MM.1S (cell line): Measurements from ENCODE around the gene BTRC.

ENCODE experiments used
- DNase-seq: peaks from one replicate; pipeline ENCODE4 v3.0.0-alpha.2; 2015
- H2AFZ ChIP-seq: fragments of 300-600 bp; sonication (generic); 2 replicates; pipeline ENCODE4 v1.6.0; 2016; ENCODE audit warnings: antibody characterized with exemption, low read length
- H3F3A ChIP-seq: fragments of 300-600 bp; sonication (generic); 2 replicates; pipeline ENCODE4 v1.6.1; 2016; ENCODE audit warnings: mild to moderate bottlenecking, antibody characterized with exemption, low read length, moderate library complexity, mixed read lengths; ENCODE audit not compliant: insufficient read depth
- H3K27ac ChIP-seq: fragments of 300-600 bp; sonication (generic); 2 replicates; pipeline ENCODE4 v1.5.1; 2016; ENCODE audit warnings: mild to moderate bottlenecking, low read length
- H3K27me3 ChIP-seq: fragments of 300-600 bp; sonication (generic); replicated peaks from 2 replicates; pipeline ENCODE4 v1.6.0; 2016; ENCODE audit warnings: low read length; ENCODE audit not compliant: insufficient read depth
- H3K36me3 ChIP-seq: fragments of 300-600 bp; sonication (generic); replicated peaks from 2 replicates; pipeline ENCODE4 v1.6.1; 2016; ENCODE audit warnings: mild to moderate bottlenecking, low read length, mixed read lengths; ENCODE audit not compliant: insufficient read depth
- H3K4me1 ChIP-seq: fragments of 300-600 bp; sonication (generic); 2 replicates; pipeline ENCODE4 v1.6.1; 2016; ENCODE audit warnings: low read length, mixed read lengths
- H3K4me2 ChIP-seq: fragments of 300-600 bp; sonication (generic); 2 replicates; pipeline ENCODE4 v1.6.0; 2016; ENCODE audit warnings: low read depth, low read length
- H3K4me3 ChIP-seq: fragments of 300-600 bp; sonication (generic); 2 replicates; pipeline ENCODE4 v1.5.1; 2016; ENCODE audit warnings: low read length, mixed read lengths
- H3K79me2 ChIP-seq: fragments of 300-600 bp; sonication (generic); 2 replicates; pipeline ENCODE4 v1.6.1; 2016; ENCODE audit warnings: mixed run types, low read length, mixed read lengths
- H3K9ac ChIP-seq: fragments of 300-600 bp; sonication (generic); 2 replicates; pipeline ENCODE4 v1.6.1; 2016; ENCODE audit warnings: low read length, mixed read lengths
- H3K9me2 ChIP-seq: fragments of 300-600 bp; sonication (generic); replicated peaks from 2 replicates; pipeline ENCODE4 v1.6.1; 2016; ENCODE audit warnings: mild to moderate bottlenecking, low read length, mixed read lengths; ENCODE audit not compliant: insufficient read depth
- H3K9me3 ChIP-seq: fragments of 300-600 bp; sonication (generic); replicated peaks from 2 replicates; pipeline ENCODE4 v1.6.1; 2016; ENCODE audit warnings: mild to moderate bottlenecking, low read length, mixed read lengths; ENCODE audit not compliant: insufficient read depth
- H4K20me1 ChIP-seq: fragments of 300-600 bp; sonication (generic); 2 replicates; pipeline ENCODE4 v1.6.1; 2016; ENCODE audit warnings: mild to moderate bottlenecking, low read length, moderate library complexity, mixed read lengths; ENCODE audit not compliant: insufficient read depth
- EZH2 ChIP-seq: fragments of 300-600 bp; sonication (generic); optimal IDR thresholded peaks from 2 replicates; pipeline ENCODE3; 2017; ENCODE audit warnings: low read depth, mild to moderate bottlenecking, antibody characterized with exemption, low read length, mixed read lengths
- EZH2phosphoT487 ChIP-seq: fragments of 300-600 bp; sonication (generic); IDR thresholded peaks from 2 replicates; pipeline ENCODE4 v1.6.1; 2018; ENCODE audit warnings: antibody characterized with exemption, low read length
- TF ChIP-seq, protein P1 (sequence below): fragments of 300-600 bp; sonication (generic); IDR thresholded peaks from 2 replicates; pipeline ENCODE4 v1.5.1; 2016; ENCODE audit warnings: antibody characterized with exemption, low read length, mixed read lengths

BTRC gene

GRCh38 chr10:101512738-101513137, 158.8 kb downstream of the BTRC start:
- Histone ChIP-seq H3K9me3 (no peaks in the 10 kb centered on the region), H3K27ac (no peak overlapping the region), H3K9ac (no peak overlapping the region), H3K4me3 (no peak overlapping the region), H2AFZ (no peak overlapping the region), H4K20me1 (no peaks in the 10 kb centered on the region), H3K4me1 (peaks cover 4% of the 10 kb centered on the region; the same call in 1 of the 2 replicates), H3F3A (no peaks in the 10 kb centered on the region), H3K9me2 (no peaks in the 10 kb centered on the region), H3K27me3 (no peaks in the 10 kb centered on the region), H3K4me2 (peak overlapping the region; percentile 11; the same call in 1 of the 2 replicates), H3K36me3 (no peaks in the 10 kb centered on the region), H3K79me2 (no peaks in the 10 kb centered on the region)
- no peak for DNase-seq
- TF ChIP-seq, protein P1, sequence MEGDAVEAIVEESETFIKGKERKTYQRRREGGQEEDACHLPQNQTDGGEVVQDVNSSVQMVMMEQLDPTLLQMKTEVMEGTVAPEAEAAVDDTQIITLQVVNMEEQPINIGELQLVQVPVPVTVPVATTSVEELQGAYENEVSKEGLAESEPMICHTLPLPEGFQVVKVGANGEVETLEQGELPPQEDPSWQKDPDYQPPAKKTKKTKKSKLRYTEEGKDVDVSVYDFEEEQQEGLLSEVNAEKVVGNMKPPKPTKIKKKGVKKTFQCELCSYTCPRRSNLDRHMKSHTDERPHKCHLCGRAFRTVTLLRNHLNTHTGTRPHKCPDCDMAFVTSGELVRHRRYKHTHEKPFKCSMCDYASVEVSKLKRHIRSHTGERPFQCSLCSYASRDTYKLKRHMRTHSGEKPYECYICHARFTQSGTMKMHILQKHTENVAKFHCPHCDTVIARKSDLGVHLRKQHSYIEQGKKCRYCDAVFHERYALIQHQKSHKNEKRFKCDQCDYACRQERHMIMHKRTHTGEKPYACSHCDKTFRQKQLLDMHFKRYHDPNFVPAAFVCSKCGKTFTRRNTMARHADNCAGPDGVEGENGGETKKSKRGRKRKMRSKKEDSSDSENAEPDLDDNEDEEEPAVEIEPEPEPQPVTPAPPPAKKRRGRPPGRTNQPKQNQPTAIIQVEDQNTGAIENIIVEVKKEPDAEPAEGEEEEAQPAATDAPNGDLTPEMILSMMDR, result no peak
- no peak for TF ChIP-seq EZH2
- no peak for TF ChIP-seq EZH2phosphoT487

GRCh38 chr10:101513733-101514132, 159.8 kb downstream of the BTRC start:
- no peak for DNase-seq
- Histone ChIP-seq H3K4me3 (no peak overlapping the region), H3K79me2 (no peaks in the 10 kb centered on the region), H3K9me3 (no peaks in the 10 kb centered on the region), H3K4me1 (peaks cover 4% of the 10 kb centered on the region; the same call in 1 of the 2 replicates), H2AFZ (no peak overlapping the region), H3F3A (no peaks in the 10 kb centered on the region), H3K27ac (no peak overlapping the region), H3K27me3 (no peaks in the 10 kb centered on the region), H3K36me3 (no peaks in the 10 kb centered on the region), H3K9me2 (no peaks in the 10 kb centered on the region), H3K4me2 (no peak overlapping the region), H4K20me1 (no peaks in the 10 kb centered on the region), H3K9ac (no peak overlapping the region)
- TF ChIP-seq, protein P1, result no peak
- TF ChIP-seq EZH2phosphoT487 (no peak), EZH2 (no peak)

- no peak overlapping the region for H2AFZ ChIP-seq
- H3K4me3 ChIP-seq, result no peak overlapping the region
- peaks cover 15% of the 10 kb centered on the region for H3K4me1 ChIP-seq
- no peak overlapping the region for H3K4me2 ChIP-seq
- no peak for DNase-seq
- H3K9me2 ChIP-seq, result no peaks in the 10 kb centered on the region
- no peaks in the 10 kb centered on the region for H3K36me3 ChIP-seq
- no peaks in the 10 kb centered on the region for H3K79me2 ChIP-seq
- H3K27me3 ChIP-seq, result no peaks in the 10 kb centered on the region
- no peak overlapping the region for H3K9ac ChIP-seq
- H4K20me1 ChIP-seq, result no peaks in the 10 kb centered on the region
- no peaks in the 10 kb centered on the region for H3F3A ChIP-seq
- H3K9me3 ChIP-seq, result no peaks in the 10 kb centered on the region
- no peak for TF ChIP-seq EZH2
- TF ChIP-seq, protein P1, result no peak
- TF ChIP-seq EZH2phosphoT487, result no peak
- H3K27ac ChIP-seq, result no peak overlapping the region
These were observed 171.9 kb downstream of the BTRC start for GRCh38 chr10:101525848-101526247.
